K562 (cell line): ENCODE results near the gene ZNF239. TPM values are rescaled to one million over a fixed set of nuclear protein-coding genes. Genes with fewer than 3 reads are reported as not detected.

Source experiments
- ETV1 ChIP-seq: fragments of 450-650 bp; conservative IDR thresholded peaks from 2 replicates; pipeline ENCODE4 v1.6.1; 2016; ENCODE audit warnings: missing genetic modification characterization, control low read depth, low read depth, missing compliant biosample characterization
- HNRNPK ChIP-seq: fragments of 200-400 bp; formaldehyde crosslinking; IDR thresholded peaks from one replicate; pipeline ENCODE4 v1.6.1; 2018; ENCODE audit warnings: mild to moderate bottlenecking, low read depth, low read length; ENCODE audit not compliant: poor library complexity, severe bottlenecking
- MXI1 ChIP-seq: IDR thresholded peaks from 2 replicates; pipeline ENCODE4 v1.6.1; 2011; ENCODE audit warnings: low read depth, mild to moderate bottlenecking, improper control_type of control experiment, low read length
- NCOR1 ChIP-seq: fragments of 450-650 bp; IDR thresholded peaks from 2 replicates; pipeline ENCODE4 v1.6.1; 2016; ENCODE audit warnings: mild to moderate bottlenecking, moderate library complexity
- POLR2AphosphoS5 ChIP-seq: IDR thresholded peaks from 2 replicates; pipeline ENCODE4 v1.6.1; 2011; ENCODE audit warnings: mild to moderate bottlenecking, low read depth, low read length, moderate library complexity; ENCODE audit not compliant: control insufficient read depth, insufficient read depth
- RAD51 ChIP-seq: fragments of 450-650 bp; IDR thresholded peaks from 2 replicates; pipeline ENCODE4 v1.7.1; 2016; ENCODE audit warnings: low read depth, mild to moderate bottlenecking, borderline replicate concordance
- RBM25 ChIP-seq: fragments of 200-400 bp; formaldehyde crosslinking; IDR thresholded peaks from 2 replicates; pipeline ENCODE4 v1.6.1; 2018; ENCODE audit warnings: low read length, low read depth, moderate library complexity; ENCODE audit not compliant: severe bottlenecking
- SIN3A ChIP-seq, 2 experiments: fragments of 150-350 bp in 1 of 2; IDR thresholded peaks; 2 replicates each; pipeline ENCODE4 v1.6.1; 2011 to 2016; ENCODE audit warnings: borderline replicate concordance in 2 of 2, low read depth in 2 of 2, low read length in 2 of 2, mild to moderate bottlenecking in 2 of 2, moderate library complexity in 2 of 2; ENCODE audit not compliant: control insufficient read depth in 1 of 2
- ZNF224 ChIP-seq: sonication (generic); formaldehyde crosslinking; IDR thresholded peaks from 2 replicates; pipeline ENCODE4 v1.8.0; 2022; ENCODE audit warnings: mild to moderate bottlenecking, missing genetic modification reagents
- ZNF239 ChIP-seq: fragments of 250-450 bp; sonication (Bioruptor Pico); IDR thresholded peaks from 2 replicates; pipeline ENCODE4 v1.4.0; 2020; ENCODE audit warnings: mild to moderate bottlenecking
- ZNF3 ChIP-seq: fragments of 250-450 bp; sonication (Bioruptor Pico); IDR thresholded peaks from 2 replicates; pipeline ENCODE4 v1.5.0; 2021; ENCODE audit warnings: mild to moderate bottlenecking, moderate library complexity
- ZNF57 ChIP-seq: fragments of 450-650 bp; formaldehyde crosslinking; IDR thresholded peaks from 2 replicates; pipeline ENCODE4 v1.4.0; 2020; ENCODE audit warnings: mild to moderate bottlenecking, moderate library complexity
- polyA plus RNA-seq, 8 experiments: library from polyadenylated mRNA; depleted of rRNA in 4 of 8; stranded (reverse) in 5 of 8; unstranded in 3 of 8; fragments of >200 nt; fragmentation: Nextera tagmentation in 2 of 8; fragmentation: Illumina TruSeq in 1 of 8; extraction: Ambion mirVana in 2 of 8; extraction: Trizol in 1 of 8; gene quantifications; 2 replicates each; pipeline versions ENCODE4 v1.2.1 to v1.2.3, GENCODE V29; 2011 to 2014; ENCODE audit warnings: inconsistent platforms in 1 of 8, missing spikeins in 1 of 8
- total RNA-seq, 7 experiments: library from RNA; depleted of rRNA in 6 of 7; stranded (reverse); fragments of >200 nt in 6 of 7; fragmentation: Illumina TruSeq in 2 of 7; extraction: Trizol in 2 of 7; gene quantifications; 2 replicates each; pipeline versions ENCODE4 v1.2.1 to v1.2.3, GENCODE V29; 2011 to 2021; ENCODE audit warnings: low replicate concordance in 1 of 7
- TF ChIP-seq, protein P1 (sequence below), 3 experiments: fragments of 200-800 bp in 1 of 3; fragments of 250-450 bp in 1 of 3; fragments of 450-650 bp in 1 of 3; sonication (Bioruptor Pico) in 1 of 3; sonication (Bioruptor generic) in 1 of 3; formaldehyde crosslinking in 1 of 3; IDR thresholded peaks; 2 replicates each; pipeline versions ENCODE4 v1.6.1 to v1.8.0; 2016 to 2022; ENCODE audit warnings: mild to moderate bottlenecking in 2 of 3, missing genetic modification characterization in 2 of 3, missing compliant biosample characterization in 1 of 3, moderate library complexity in 1 of 3
- TF ChIP-seq, protein P2 (sequence below): sonication (generic); formaldehyde crosslinking; IDR thresholded peaks from 2 replicates; pipeline ENCODE4 v1.8.0; 2022; ENCODE audit warnings: missing genetic modification reagents, mild to moderate bottlenecking, borderline replicate concordance
- TF ChIP-seq, protein P3 (sequence below): fragments of 250-450 bp; sonication (Bioruptor Pico); IDR thresholded peaks from 2 replicates; pipeline ENCODE4 v1.5.0; 2021; ENCODE audit warnings: mild to moderate bottlenecking, moderate library complexity
- TF ChIP-seq, protein P4 (sequence below), 2 experiments: IDR thresholded peaks; 2 replicates each; pipeline ENCODE4 v1.6.1; 2011; ENCODE audit warnings: borderline replicate concordance in 1 of 2, control low read depth in 1 of 2, low read depth in 1 of 2, low read length in 1 of 2, mild to moderate bottlenecking in 1 of 2, mixed read lengths in 1 of 2, moderate library complexity in 1 of 2; ENCODE audit not compliant: insufficient read depth in 1 of 2, insufficient read length in 1 of 2, poor library complexity in 1 of 2, severe bottlenecking in 1 of 2; ENCODE audit errors: extremely low read depth in 1 of 2

Gene ZNF239
- total and polyA plus RNA-seq, 9 of the 15 experiments (the other 6 are each of a cell fraction or from before 2014, with no cell fraction given), result 13.7 to 26.7 (median 23.4) TPM

- TF ChIP-seq, protein P1, sequence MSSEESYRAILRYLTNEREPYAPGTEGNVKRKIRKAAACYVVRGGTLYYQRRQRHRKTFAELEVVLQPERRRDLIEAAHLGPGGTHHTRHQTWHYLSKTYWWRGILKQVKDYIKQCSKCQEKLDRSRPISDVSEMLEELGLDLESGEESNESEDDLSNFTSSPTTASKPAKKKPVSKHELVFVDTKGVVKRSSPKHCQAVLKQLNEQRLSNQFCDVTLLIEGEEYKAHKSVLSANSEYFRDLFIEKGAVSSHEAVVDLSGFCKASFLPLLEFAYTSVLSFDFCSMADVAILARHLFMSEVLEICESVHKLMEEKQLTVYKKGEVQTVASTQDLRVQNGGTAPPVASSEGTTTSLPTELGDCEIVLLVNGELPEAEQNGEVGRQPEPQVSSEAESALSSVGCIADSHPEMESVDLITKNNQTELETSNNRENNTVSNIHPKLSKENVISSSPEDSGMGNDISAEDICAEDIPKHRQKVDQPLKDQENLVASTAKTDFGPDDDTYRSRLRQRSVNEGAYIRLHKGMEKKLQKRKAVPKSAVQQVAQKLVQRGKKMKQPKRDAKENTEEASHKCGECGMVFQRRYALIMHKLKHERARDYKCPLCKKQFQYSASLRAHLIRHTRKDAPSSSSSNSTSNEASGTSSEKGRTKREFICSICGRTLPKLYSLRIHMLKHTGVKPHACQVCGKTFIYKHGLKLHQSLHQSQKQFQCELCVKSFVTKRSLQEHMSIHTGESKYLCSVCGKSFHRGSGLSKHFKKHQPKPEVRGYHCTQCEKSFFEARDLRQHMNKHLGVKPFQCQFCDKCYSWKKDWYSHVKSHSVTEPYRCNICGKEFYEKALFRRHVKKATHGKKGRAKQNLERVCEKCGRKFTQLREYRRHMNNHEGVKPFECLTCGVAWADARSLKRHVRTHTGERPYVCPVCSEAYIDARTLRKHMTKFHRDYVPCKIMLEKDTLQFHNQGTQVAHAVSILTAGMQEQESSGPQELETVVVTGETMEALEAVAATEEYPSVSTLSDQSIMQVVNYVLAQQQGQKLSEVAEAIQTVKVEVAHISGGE (CRISPR knock-in tag; IDR thresholded peaks at IDR 0.05), result peak in 1 of 3 experiments; percentile 84; a peak in 2 of 6 replicates
- no peak for TF ChIP-seq ETV1 (tag)
- TF ChIP-seq, protein P2, sequence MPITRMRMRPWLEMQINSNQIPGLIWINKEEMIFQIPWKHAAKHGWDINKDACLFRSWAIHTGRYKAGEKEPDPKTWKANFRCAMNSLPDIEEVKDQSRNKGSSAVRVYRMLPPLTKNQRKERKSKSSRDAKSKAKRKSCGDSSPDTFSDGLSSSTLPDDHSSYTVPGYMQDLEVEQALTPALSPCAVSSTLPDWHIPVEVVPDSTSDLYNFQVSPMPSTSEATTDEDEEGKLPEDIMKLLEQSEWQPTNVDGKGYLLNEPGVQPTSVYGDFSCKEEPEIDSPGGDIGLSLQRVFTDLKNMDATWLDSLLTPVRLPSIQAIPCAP (CRISPR knock-in tag), result no peak
- no peak for TF ChIP-seq ZNF57 (CRISPR knock-in tag)
- TF ChIP-seq HNRNPK, result no peak
- TF ChIP-seq RAD51, result no peak
- peak; percentile 92 for TF ChIP-seq MXI1
- peak; percentile 92 to 94; a peak in 3 of 4 replicates for TF ChIP-seq SIN3A (IDR thresholded peaks at IDR 0.05; ENCODE audit: borderline replicate concordance in 2 of 2, control insufficient read depth in 1 of 2, low read depth in 2 of 2, low read length in 2 of 2)
- TF ChIP-seq ZNF3 (CRISPR knock-in tag), result no peak
- TF ChIP-seq ZNF239, result no peak
- TF ChIP-seq ZNF224 (CRISPR knock-in tag), result no peak
- no peak for TF ChIP-seq NCOR1
- TF ChIP-seq, protein P3, sequence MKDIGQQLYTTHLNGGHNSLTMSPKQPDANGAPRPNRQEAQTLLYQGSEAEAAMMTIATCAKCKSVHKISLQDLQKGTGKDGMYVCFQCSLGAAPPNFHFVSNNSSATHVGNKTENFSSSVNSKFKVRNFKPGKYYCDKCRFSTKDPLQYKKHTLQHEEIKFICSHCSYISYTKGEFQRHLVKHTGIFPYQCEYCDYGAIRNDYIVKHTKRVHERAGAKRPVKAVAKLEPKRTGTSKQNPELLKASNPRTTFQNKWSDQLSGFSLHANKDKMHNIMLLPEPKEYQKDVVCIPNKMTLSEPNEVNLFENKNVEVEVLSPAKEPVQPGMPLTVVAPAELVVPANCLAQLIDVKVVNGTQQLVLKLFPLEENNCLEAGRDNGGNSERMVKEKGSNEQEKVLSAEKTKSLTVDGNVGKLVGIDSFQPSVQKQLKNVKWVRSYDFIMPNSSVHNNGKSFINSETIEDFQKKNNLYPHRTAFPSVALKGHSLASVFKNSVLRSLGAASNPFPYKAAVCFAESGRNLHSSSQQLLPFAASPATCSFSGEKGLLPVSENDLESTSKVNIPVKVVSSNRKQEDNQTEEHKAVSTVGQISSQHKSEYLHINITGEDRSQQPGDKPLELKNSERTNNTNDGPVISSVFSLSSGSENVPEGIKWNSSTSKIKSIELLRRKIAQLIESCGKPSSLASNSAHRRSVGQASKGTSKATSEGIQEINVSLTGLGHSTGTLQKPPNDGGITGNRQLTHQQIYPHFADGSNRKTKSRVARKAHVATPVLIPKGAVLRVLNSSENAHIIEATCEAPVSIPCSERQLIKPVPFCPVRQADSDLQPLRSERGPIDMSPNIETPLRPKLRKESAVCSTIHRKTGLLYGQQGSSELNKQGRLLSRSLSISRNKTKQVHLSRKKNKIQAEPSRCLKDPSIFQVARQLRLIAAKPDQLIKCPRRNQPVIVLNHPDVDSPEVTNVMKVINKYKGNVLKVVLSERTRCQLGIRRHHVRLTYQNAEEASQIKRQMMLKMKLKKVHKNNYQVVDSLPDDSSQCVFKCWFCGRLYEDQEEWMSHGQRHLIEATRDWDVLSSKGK (CRISPR knock-in tag), result no peak
- TF ChIP-seq RBM25, result no peak
- peak; percentile 79 for TF ChIP-seq POLR2AphosphoS5
- TF ChIP-seq, protein P4, sequence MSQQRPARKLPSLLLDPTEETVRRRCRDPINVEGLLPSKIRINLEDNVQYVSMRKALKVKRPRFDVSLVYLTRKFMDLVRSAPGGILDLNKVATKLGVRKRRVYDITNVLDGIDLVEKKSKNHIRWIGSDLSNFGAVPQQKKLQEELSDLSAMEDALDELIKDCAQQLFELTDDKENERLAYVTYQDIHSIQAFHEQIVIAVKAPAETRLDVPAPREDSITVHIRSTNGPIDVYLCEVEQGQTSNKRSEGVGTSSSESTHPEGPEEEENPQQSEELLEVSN (IDR thresholded peaks at IDR 0.05; ENCODE audit: borderline replicate concordance in 1 of 2, extremely low read depth in 1 of 2, insufficient read depth in 1 of 2, insufficient read length in 1 of 2, low read depth in 1 of 2, low read length in 1 of 2, poor library complexity in 1 of 2, severe bottlenecking in 1 of 2), result peak; percentile 92 to 94
Observed at GRCh38 chr10:43606323-43607198, 32.1 kb upstream of the ZNF239 start, which contains the start of gene ZNF485 (continued).
